HEK293T (cell line): ENCODE results near the gene MPHOSPH10.
"Not testable (repeated sequence)": the region's sequence is repeated elsewhere in the genome, so short reads cannot be mapped to it uniquely, and the experiment has no call there.

Experiments used
- ARNT ChIP-seq: fragments of 450-650 bp; IDR thresholded peaks from 2 replicates; pipeline ENCODE4 v1.6.1; 2017; ENCODE audit warnings: mild to moderate bottlenecking
- BHLHE40 ChIP-seq: fragments of 450-650 bp; IDR thresholded peaks from 2 replicates; pipeline ENCODE4 v1.6.1; 2016; ENCODE audit warnings: mild to moderate bottlenecking, moderate library complexity, borderline replicate concordance
- L3MBTL2 ChIP-seq: fragments of 450-650 bp; conservative IDR thresholded peaks from 2 replicates; pipeline ENCODE4 v1.6.1; 2016; ENCODE audit warnings: mild to moderate bottlenecking
- NFRKB ChIP-seq: fragments of 450-650 bp; IDR thresholded peaks from 2 replicates; pipeline ENCODE4 v1.6.1; 2016; ENCODE audit warnings: mild to moderate bottlenecking, moderate library complexity
- PKNOX1 ChIP-seq: fragments of 450-650 bp; IDR thresholded peaks from 2 replicates; pipeline ENCODE4 v1.6.1; 2016
- SUZ12 ChIP-seq: fragments of 450-650 bp; IDR thresholded peaks from 2 replicates; pipeline ENCODE4 v1.6.1; 2016; ENCODE audit warnings: mild to moderate bottlenecking

GRCh38 chr2:71178836-71179235, 48.4 kb downstream of the MPHOSPH10 start:
- TF ChIP-seq L3MBTL2, BHLHE40, PKNOX1, SUZ12, ARNT, NFRKB: not testable (repeated sequence)
